NCI-H446 (cell line): Measurements from ENCODE around the gene DHCR7.
A peak's percentile ranks its signal among the peaks of the same experiment; 100 is the strongest.
"Not testable (repeated sequence)": the region's sequence is repeated elsewhere in the genome, so short reads cannot be mapped to it uniquely, and the experiment has no call there.

Experiments used
- DNase-seq, 2 experiments: peaks; one replicate each; lab custom pipeline; 2025; lab: John Stamatoyannopoulos, UW

DHCR7 gene

GRCh38 chr11:71437879-71438278, 10.3 kb downstream of the DHCR7 start:
- DNase-seq = no peak

- DNase-seq = no peak
Measured at GRCh38 chr11:71437399-71437798, 10.8 kb downstream of the DHCR7 start.

- DNase-seq = no peak
Measured at GRCh38 chr11:71436861-71437260, 11.3 kb downstream of the DHCR7 start.

- no peak for DNase-seq
Measured at GRCh38 chr11:71435278-71435951, 12.8 kb downstream of the DHCR7 start.

- no peak for DNase-seq
Measured at GRCh38 chr11:71434576-71435130, 13.5 kb downstream of the DHCR7 start.

GRCh38 chr11:71433648-71434450, 14.3 kb downstream of the DHCR7 start:
- no peak for DNase-seq

GRCh38 chr11:71432761-71433647, 15.2 kb downstream of the DHCR7 start:
- DNase-seq = no peak

- DNase-seq = no peak
Measured at GRCh38 chr11:71431271-71431670, 16.9 kb downstream of the DHCR7 start.

GRCh38 chr11:71430166-71430565, 18.0 kb downstream of the DHCR7 start:
- no peak for DNase-seq

- no peak for DNase-seq
Measured at GRCh38 chr11:71429701-71430100, 18.5 kb downstream of the DHCR7 start.

- DNase-seq = peak in 1 of 2 experiments; percentile 18
Measured at GRCh38 chr11:71428861-71429435, 19.2 kb downstream of the DHCR7 start.

GRCh38 chr11:71426413-71426812, 21.8 kb downstream of the DHCR7 start:
- DNase-seq = no peak

GRCh38 chr11:71425860-71426259, 22.3 kb downstream of the DHCR7 start:
- no peak for DNase-seq

- DNase-seq = no peak
Measured at GRCh38 chr11:71425409-71425808, 22.8 kb downstream of the DHCR7 start.

- no peak for DNase-seq
Measured at GRCh38 chr11:71423181-71423790, 24.9 kb downstream of the DHCR7 start.

- not testable (repeated sequence) for DNase-seq
Measured at GRCh38 chr11:71422318-71422717, 25.9 kb downstream of the DHCR7 start.

- no peak for DNase-seq
Measured at GRCh38 chr11:71421392-71421950, 26.7 kb downstream of the DHCR7 start.

GRCh38 chr11:71420455-71421241, 27.5 kb downstream of the DHCR7 start:
- DNase-seq = peak in 1 of 2 experiments; percentile 32

GRCh38 chr11:71418643-71419042, 29.6 kb downstream of the DHCR7 start:
- no peak for DNase-seq

GRCh38 chr11:71414645-71415044, 33.5 kb downstream of the DHCR7 start:
- DNase-seq = no peak
